Lower leg skin (tissue), 4 donors: Measurements from ENCODE around the gene RAMAC. TPM values are rescaled to one million over a fixed set of nuclear protein-coding genes. Genes with fewer than 3 reads are reported as not detected.

Experiments used
- DNase-seq, 2 donors: peaks; one replicate each; pipeline ENCODE4 v3.0.0-alpha.2; 2019; ENCODE audit warnings: low spot score in 2 of 2
- H3K4me3 ChIP-seq: fragments of 200-600 bp; sonication (generic); 2 replicates; pipeline ENCODE4 v1.5.1; 2017; ENCODE audit warnings: mild to moderate bottlenecking, low read depth; ENCODE audit not compliant: poor library complexity, severe bottlenecking
- CTCF ChIP-seq, 3 donors: fragments of 450-650 bp; IDR thresholded peaks; one replicate each; pipeline ENCODE4 v1.5.1; 2016; ENCODE audit warnings: antibody characterized with exemption in 3 of 3, mild to moderate bottlenecking in 3 of 3, moderate library complexity in 2 of 3
- POLR2A ChIP-seq, 2 donors: fragments of 450-650 bp; IDR thresholded peaks; one replicate each; pipeline ENCODE4 v1.6.1; 2016 to 2017; ENCODE audit warnings: antibody characterized with exemption in 2 of 2, mild to moderate bottlenecking in 1 of 2, moderate library complexity in 1 of 2
- whole genome bisulfite sequencing, 2 donors: methylation state at CpG; one replicate each; pipeline ENCODE4 v1.1.5; 2018; 5-methylcytosine and 5-hydroxymethylcytosine counted together
- intact Hi-C: fragments of 100-400 bp; cut with DNase I; formaldehyde crosslinking; loops from one replicate; pipeline ENCODE4 v1.15.0; 2023; ENCODE audit warnings: low total_unique reads
- total RNA-seq, 4 donors: library from RNA; depleted of rRNA; stranded (reverse); fragments of >200 nt; gene quantifications; one replicate each; pipeline ENCODE4 v1.1.0, GENCODE V29; 2016

The RAMAC gene
- total RNA-seq, 4 donors from 2014 or later = 26.5 to 32.1 (median 29.5) TPM

- H3K4me3 ChIP-seq = no peak overlapping the region
- TF ChIP-seq CTCF (IDR thresholded peaks at IDR 0.05) = no peak
- no peak for TF ChIP-seq POLR2A (IDR thresholded peaks at IDR 0.05)
- 71 to 80% methylated on average over 5 of the region's 5 CpGs for WGBS, 2 donors
- intact Hi-C loops = no loop called here
- no peak for DNase-seq
Measured at GRCh38 chr15:82944056-82944455, 42.0 kb upstream of the RAMAC start.

DNA sequence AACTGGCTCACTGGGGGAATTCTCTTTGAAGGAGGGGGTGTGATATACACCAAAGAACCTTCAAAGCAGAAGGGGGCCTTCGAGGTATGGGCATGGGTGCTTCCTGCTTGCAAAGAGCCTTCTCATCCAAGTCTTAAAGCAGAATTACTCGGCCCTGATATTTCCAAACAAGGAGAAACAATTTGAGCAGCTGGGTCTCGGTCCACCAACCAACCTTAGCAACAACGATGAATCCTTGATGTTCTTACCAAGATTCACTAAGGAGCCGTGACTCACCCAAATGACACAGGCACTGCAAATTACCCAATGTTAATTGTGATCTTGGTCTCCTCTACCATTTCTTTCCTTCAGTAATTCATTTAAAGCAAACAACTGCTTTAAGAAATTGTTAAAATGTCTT lies 41.2 kb upstream of the RAMAC start:
- intact Hi-C loops = no loop called here
- H3K4me3 ChIP-seq = no peak overlapping the region
- 75 to 77% methylated on average over 5 of the region's 5 CpGs for WGBS, 2 donors
- TF ChIP-seq CTCF (IDR thresholded peaks at IDR 0.05) = no peak
- TF ChIP-seq POLR2A (IDR thresholded peaks at IDR 0.05) = no peak
- DNase-seq = no peak

DNA sequence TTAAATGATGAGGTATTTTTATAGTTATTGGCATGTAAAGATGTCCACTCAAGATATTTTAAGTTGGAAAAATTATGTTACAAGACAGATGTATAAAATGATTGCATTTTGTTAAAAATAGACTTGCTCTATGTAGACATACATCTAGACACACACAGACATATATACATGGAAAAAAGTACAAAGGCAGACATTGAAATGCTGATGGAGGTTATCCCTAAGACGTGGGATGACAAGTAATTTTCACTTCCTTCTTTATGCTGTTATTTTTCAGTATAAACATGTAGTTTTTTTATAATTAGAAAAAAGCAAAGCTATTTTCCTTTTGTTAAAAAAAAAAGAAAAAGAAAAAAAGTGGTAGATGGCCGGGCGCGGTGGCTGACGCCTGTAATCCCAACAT lies 40.7 kb upstream of the RAMAC start:
- DNase-seq = no peak
- H3K4me3 ChIP-seq = no peak overlapping the region
- intact Hi-C loops = no loop called here
- TF ChIP-seq POLR2A (IDR thresholded peaks at IDR 0.05) = no peak
- no peak for TF ChIP-seq CTCF (IDR thresholded peaks at IDR 0.05)
- WGBS, 2 donors = 79 to 91% methylated on average over 5 of the region's 5 CpGs

DNA sequence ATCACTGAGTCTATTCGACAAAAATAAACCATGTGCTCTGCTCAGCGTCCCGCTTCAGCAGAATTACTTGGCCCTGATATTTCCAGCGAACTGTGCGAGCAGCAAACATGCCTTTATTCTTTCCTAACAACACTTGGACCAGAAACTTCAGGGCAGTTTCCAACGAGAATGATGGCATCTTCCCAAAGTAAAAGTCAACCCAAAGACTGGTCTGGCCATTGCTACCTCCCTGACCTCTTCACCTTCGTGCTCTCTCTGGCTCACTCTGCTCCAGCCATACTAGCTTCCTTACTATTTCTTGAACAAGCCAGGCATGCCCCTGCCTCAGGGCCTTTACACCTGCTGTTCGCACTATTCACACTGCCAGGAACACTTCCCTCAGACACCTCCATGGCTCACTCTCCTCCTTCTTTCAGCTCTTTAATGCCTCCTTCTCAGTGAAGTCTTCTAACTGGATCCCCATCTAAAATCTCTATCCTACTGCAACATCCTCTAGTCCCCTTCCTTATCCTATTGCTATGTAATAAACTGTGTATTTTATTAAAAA lies 39.8 kb upstream of the RAMAC start:
- DNase-seq = no peak
- TF ChIP-seq POLR2A (IDR thresholded peaks at IDR 0.05) = no peak
- no peak for TF ChIP-seq CTCF (IDR thresholded peaks at IDR 0.05)
- intact Hi-C loops = no loop called here
- WGBS, 2 donors = 78 to 89% methylated on average over 8 of the region's 8 CpGs
- H3K4me3 ChIP-seq = no peak overlapping the region

- H3K4me3 ChIP-seq = no peak overlapping the region
- 79% methylated on average over 5 of the region's 5 CpGs for WGBS, 2 donors
- TF ChIP-seq CTCF (IDR thresholded peaks at IDR 0.05) (no peak), POLR2A (IDR thresholded peaks at IDR 0.05) (no peak)
- DNase-seq = no peak
- intact Hi-C loops = no loop called here
Measured at GRCh38 chr15:82950295-82950694, 35.7 kb upstream of the RAMAC start.

GRCh38 chr15:82950746-82951370 lies 35.2 kb upstream of the RAMAC start:
- WGBS, 2 donors = 73 to 74% methylated on average over 6 of the region's 6 CpGs
- intact Hi-C loops = no loop called here
- no peak overlapping the region for H3K4me3 ChIP-seq
- no peak for TF ChIP-seq CTCF (IDR thresholded peaks at IDR 0.05)
- no peak for TF ChIP-seq POLR2A (IDR thresholded peaks at IDR 0.05)
- DNase-seq = no peak
